ENCODE measurements around the gene FAM120B.
"Not testable (repeated sequence)": the region's sequence is repeated elsewhere in the genome, so short reads cannot be mapped to it uniquely, and the experiment has no call there.

Gene FAM120B

GRCh38 chr6:170296423-170296745 lies 10.2 kb upstream of the FAM120B start:
- in situ Hi-C loops (cut with HindIII; ENCODE audit: low sequenced_read_pairs): loop anchor here (5.0 kb wide), 1 partner anchor 51 kb away; no protein-coding TSS in a partner anchor

- in situ Hi-C loops (cut with HindIII; ENCODE audit: low sequenced_read_pairs): loop anchor here (5.0 kb wide), 1 partner anchor 50 kb away; no protein-coding TSS in a partner anchor
These were observed 9.6 kb upstream of the FAM120B start for GRCh38 chr6:170296746-170297575.

GRCh38 chr6:170297576-170298330 lies 8.8 kb upstream of the FAM120B start:
- in situ Hi-C loops (cut with HindIII; ENCODE audit: low sequenced_read_pairs): loop anchor here (5.0 kb wide), 1 partner anchor 50 kb away; no protein-coding TSS in a partner anchor

GRCh38 chr6:170298688-170299087 lies 7.9 kb upstream of the FAM120B start:
- in situ Hi-C loops (cut with HindIII; ENCODE audit: low sequenced_read_pairs): loop anchor here (5.0 kb wide), 1 partner anchor 49 kb away; no protein-coding TSS in a partner anchor

- in situ Hi-C loops (cut with HindIII; ENCODE audit: low sequenced_read_pairs): no loop called here
These were observed 5.4 kb upstream of the FAM120B start for GRCh38 chr6:170301184-170301583.

- in situ Hi-C loops (cut with HindIII; ENCODE audit: low sequenced_read_pairs): no loop called here
These were observed 694 bp upstream of the FAM120B start for GRCh38 chr6:170305805-170306323.

GRCh38 chr6:170307080-170307545 lies 555 bp downstream of the FAM120B start:
- in situ Hi-C loops (cut with HindIII; ENCODE audit: low sequenced_read_pairs): no loop called here

- in situ Hi-C loops (cut with HindIII; ENCODE audit: low sequenced_read_pairs): no loop called here
These were observed 2.2 kb downstream of the FAM120B start for GRCh38 chr6:170308761-170309160.

GRCh38 chr6:170311696-170312095 lies 5.1 kb downstream of the FAM120B start:
- in situ Hi-C loops (cut with HindIII; ENCODE audit: low sequenced_read_pairs): no loop called here

- in situ Hi-C loops (cut with HindIII; ENCODE audit: low sequenced_read_pairs): no loop called here
These were observed 6.3 kb downstream of the FAM120B start for GRCh38 chr6:170312876-170313275.

- in situ Hi-C loops (cut with HindIII; ENCODE audit: low sequenced_read_pairs): no loop called here
These were observed 7.2 kb downstream of the FAM120B start for GRCh38 chr6:170313716-170314295.

GRCh38 chr6:170314983-170315382 lies 8.4 kb downstream of the FAM120B start:
- in situ Hi-C loops (cut with HindIII; ENCODE audit: low sequenced_read_pairs): no loop called here

GRCh38 chr6:170316071-170316470 lies 9.5 kb downstream of the FAM120B start:
- in situ Hi-C loops (cut with HindIII; ENCODE audit: low sequenced_read_pairs): no loop called here

GRCh38 chr6:170317076-170317475 lies 10.5 kb downstream of the FAM120B start:
- in situ Hi-C loops (cut with HindIII; ENCODE audit: low sequenced_read_pairs): no loop called here

GRCh38 chr6:170317718-170318117 lies 11.2 kb downstream of the FAM120B start:
- in situ Hi-C loops (cut with HindIII; ENCODE audit: low sequenced_read_pairs): no loop called here

- in situ Hi-C loops (cut with HindIII; ENCODE audit: low sequenced_read_pairs): no loop called here
These were observed 22.8 kb downstream of the FAM120B start for GRCh38 chr6:170329321-170329720.

- in situ Hi-C loops (cut with HindIII; ENCODE audit: low sequenced_read_pairs): not testable (repeated sequence)
These were observed 28.6 kb downstream of the FAM120B start for GRCh38 chr6:170335199-170335598.

- in situ Hi-C loops (cut with HindIII; ENCODE audit: low sequenced_read_pairs): loop anchor here (5.0 kb wide), 1 partner anchor 48 kb away; no protein-coding TSS in a partner anchor
These were observed 38.3 kb downstream of the FAM120B start for GRCh38 chr6:170344631-170345576.

- in situ Hi-C loops (cut with HindIII; ENCODE audit: low sequenced_read_pairs): loop anchor here (5.0 kb wide), 1 partner anchor 48 kb away; no protein-coding TSS in a partner anchor
These were observed 39.1 kb downstream of the FAM120B start for GRCh38 chr6:170345662-170346061.

GRCh38 chr6:170346649-170347048 lies 40.1 kb downstream of the FAM120B start:
- in situ Hi-C loops (cut with HindIII; ENCODE audit: low sequenced_read_pairs): loop anchor here (5.0 kb wide), 1 partner anchor 49 kb away; no protein-coding TSS in a partner anchor
